CD4-positive, alpha-beta T cell (primary cell): ENCODE results near the gene CNOT6L. TPM values are rescaled to one million over a fixed set of nuclear protein-coding genes. Genes with fewer than 3 reads are reported as not detected.
A peak's percentile ranks its signal among the peaks of the same experiment; 100 is the strongest.

ENCODE experiments used
- ATAC-seq: fragments of 200-7000 bp; cut with Tn5 transposase; one replicate; pipeline ENCODE4 v1.10.0; 2022; ENCODE audit warnings: mild to moderate bottlenecking; ENCODE audit not compliant: poor library complexity
- CTCF ChIA-PET: fragments of 350-600 bp; sonication (Branson Sonifier 250); formaldehyde crosslinking; loops from one replicate; lab custom pipeline; 2021; ENCODE audit warnings: antibody characterized with exemption, inconsistent platforms; lab: Charles Lee
- POLR2A ChIA-PET: fragments of 350-600 bp; sonication (Branson Sonifier 250); formaldehyde crosslinking; loops from one replicate; lab custom pipeline; 2021; ENCODE audit warnings: antibody characterized with exemption, inconsistent platforms; lab: Charles Lee
- DNase-seq, 14 experiments: peaks; one replicate each; pipeline ENCODE4 v3.0.0-alpha.2; 2013 to 2020; ENCODE audit warnings: mixed read lengths in 2 of 14
- H3K27ac ChIP-seq, 2 donors: one replicate each; pipeline versions ENCODE4 v1.5.1 to v1.7.0; 2013; ENCODE audit warnings: low read length in 2 of 2, low read depth in 1 of 2, mild to moderate bottlenecking in 1 of 2
- H3K27me3 ChIP-seq, 2 experiments: 1 replicate in 1 of 2; 2 replicates in 1 of 2; pipeline versions ENCODE4 v1.6.1 to v1.7.0; 2013; ENCODE audit warnings: low read length in 2 of 2, control low read depth in 1 of 2, mild to moderate bottlenecking in 1 of 2, moderate library complexity in 1 of 2; ENCODE audit not compliant: insufficient read depth in 2 of 2, control insufficient read depth in 1 of 2
- H3K36me3 ChIP-seq: one replicate; pipeline ENCODE4 v1.6.1; 2013; ENCODE audit warnings: low read length, control low read depth; ENCODE audit not compliant: insufficient read depth
- H3K4me1 ChIP-seq: one replicate; pipeline ENCODE4 v1.6.1; 2013; ENCODE audit warnings: low read length, control low read depth; ENCODE audit not compliant: insufficient read depth
- H3K4me3 ChIP-seq: one replicate; pipeline ENCODE4 v1.5.1; 2013; ENCODE audit warnings: mild to moderate bottlenecking, low read length, moderate library complexity
- H3K9me3 ChIP-seq, 2 experiments: 1 replicate in 1 of 2; 2 replicates in 1 of 2; pipeline versions ENCODE4 v1.6.1 to v1.7.0; 2013; ENCODE audit warnings: low read length in 2 of 2, mild to moderate bottlenecking in 2 of 2, control low read depth in 1 of 2, moderate library complexity in 1 of 2; ENCODE audit not compliant: control insufficient read depth in 1 of 2, insufficient read depth in 1 of 2
- H3K27ac Mint-ChIP-seq: one replicate; pipeline ENCODE4 v1.8.0; 2020; ENCODE audit warnings: mixed read lengths
- H3K27me3 Mint-ChIP-seq: one replicate; pipeline ENCODE4 v1.8.0; 2021; ENCODE audit warnings: mixed read lengths
- H3K36me3 Mint-ChIP-seq: one replicate; pipeline ENCODE4 v1.8.0; 2021; ENCODE audit warnings: low read depth, mixed read lengths
- H3K4me1 Mint-ChIP-seq: one replicate; pipeline ENCODE4 v1.8.0; 2021; ENCODE audit warnings: low read depth, mixed read lengths
- H3K4me3 Mint-ChIP-seq: one replicate; pipeline ENCODE4 v1.8.0; 2020; ENCODE audit warnings: mild to moderate bottlenecking, mixed read lengths
- H3K9me3 Mint-ChIP-seq: one replicate; pipeline ENCODE4 v1.8.0; 2020; ENCODE audit warnings: mixed read lengths
- intact Hi-C, 2 experiments: fragments of 100-400 bp; cut with DNase I in 1 of 2; cut with micrococcal nuclease in 1 of 2; formaldehyde crosslinking; loops; one replicate each; pipeline versions ENCODE4 v1.15.1 to v1.9.0; 2023 to 2025; cut with DNase I, micrococcal nuclease
- total RNA-seq, 174 experiments: library from RNA in 2 of 174; stranded (reverse) in 2 of 174; gene quantifications; one replicate each; pipeline ENCODE4 v1.2.3 and lab custom pipeline; 2021 to 2026
- TF ChIP-seq, protein P1 (sequence below): fragments of 200-600 bp; IDR thresholded peaks from one replicate; pipeline ENCODE4 v1.8.0; 2022; ENCODE audit warnings: antibody characterized with exemption, mild to moderate bottlenecking

Gene CNOT6L
- total RNA-seq, 2 experiments from 2014 or later = 216 to 234 TPM

DNA sequence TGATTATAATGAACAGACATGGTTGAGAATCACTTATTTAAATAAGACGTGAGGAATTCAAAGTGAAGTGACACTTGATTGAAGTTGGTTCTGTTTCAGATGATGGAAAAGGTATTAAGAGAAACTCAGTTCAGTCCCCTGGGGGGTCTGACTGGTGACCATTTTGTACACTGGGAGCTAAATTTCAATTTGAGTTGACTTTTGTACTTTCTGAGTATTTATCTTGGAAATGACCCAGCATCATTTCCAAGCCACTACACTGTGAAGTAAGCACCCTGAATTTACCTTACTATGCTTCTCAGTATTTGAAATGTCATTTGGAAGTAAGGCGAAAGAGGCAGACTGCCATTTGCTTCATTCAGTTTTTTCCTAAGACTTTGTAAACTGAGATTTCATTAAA lies 73.4 kb downstream of the CNOT6L start:
- Histone ChIP-seq H3K27ac (no peak overlapping the region), H3K4me1 (no peaks in the 10 kb centered on the region), H3K4me3 (no peak overlapping the region), H3K9me3 (no peaks in the 10 kb centered on the region), H3K36me3 (peaks cover 43% of the 10 kb centered on the region), H3K27me3 (no peaks in the 10 kb centered on the region)
- Mint-ChIP-seq H3K36me3 (peaks cover 82% of the 10 kb centered on the region), H3K4me3 (no peak overlapping the region), H3K27me3 (no peaks in the 10 kb centered on the region), H3K4me1 (peaks cover 58% of the 10 kb centered on the region), H3K9me3 (no peaks in the 10 kb centered on the region), H3K27ac (peak overlapping the region; percentile 39)
- DNase-seq = no peak
- intact Hi-C loops = loop anchor here (5.0 kb wide), 2 partner anchors 37 to 67 kb away; no protein-coding TSS in a partner anchor
- ChIA-PET POLR2A (interaction anchor here (1.5 kb wide), 1 partner anchor 74 kb away, joined by 3 read pairs; no protein-coding TSS in a partner anchor), CTCF (no interaction called here)
- TF ChIP-seq, protein P1, sequence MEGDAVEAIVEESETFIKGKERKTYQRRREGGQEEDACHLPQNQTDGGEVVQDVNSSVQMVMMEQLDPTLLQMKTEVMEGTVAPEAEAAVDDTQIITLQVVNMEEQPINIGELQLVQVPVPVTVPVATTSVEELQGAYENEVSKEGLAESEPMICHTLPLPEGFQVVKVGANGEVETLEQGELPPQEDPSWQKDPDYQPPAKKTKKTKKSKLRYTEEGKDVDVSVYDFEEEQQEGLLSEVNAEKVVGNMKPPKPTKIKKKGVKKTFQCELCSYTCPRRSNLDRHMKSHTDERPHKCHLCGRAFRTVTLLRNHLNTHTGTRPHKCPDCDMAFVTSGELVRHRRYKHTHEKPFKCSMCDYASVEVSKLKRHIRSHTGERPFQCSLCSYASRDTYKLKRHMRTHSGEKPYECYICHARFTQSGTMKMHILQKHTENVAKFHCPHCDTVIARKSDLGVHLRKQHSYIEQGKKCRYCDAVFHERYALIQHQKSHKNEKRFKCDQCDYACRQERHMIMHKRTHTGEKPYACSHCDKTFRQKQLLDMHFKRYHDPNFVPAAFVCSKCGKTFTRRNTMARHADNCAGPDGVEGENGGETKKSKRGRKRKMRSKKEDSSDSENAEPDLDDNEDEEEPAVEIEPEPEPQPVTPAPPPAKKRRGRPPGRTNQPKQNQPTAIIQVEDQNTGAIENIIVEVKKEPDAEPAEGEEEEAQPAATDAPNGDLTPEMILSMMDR = no peak
- ATAC-seq = no peak

DNA sequence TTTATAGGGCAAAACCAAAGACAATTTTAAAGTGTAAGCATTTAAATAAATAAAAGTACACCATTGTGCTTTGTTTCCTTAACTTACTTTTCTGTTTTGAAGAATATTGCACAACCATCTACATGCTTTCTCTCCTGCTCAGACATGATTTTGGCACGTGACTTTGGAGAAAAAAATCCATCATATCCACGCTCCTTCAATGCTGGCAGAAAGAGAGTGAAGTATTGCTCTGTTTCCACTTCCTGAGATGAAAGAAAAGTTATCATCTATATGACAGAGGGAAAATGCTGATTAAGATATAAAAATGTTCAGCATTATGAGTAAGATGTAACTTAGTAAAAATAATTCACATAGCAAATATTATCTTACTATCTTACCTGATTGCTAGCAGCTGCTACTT lies 77.1 kb downstream of the CNOT6L start:
- intact Hi-C loops = loop anchor here in 1 of 2 experiments (5.0 kb wide), 1 partner anchor 125 kb away; no protein-coding TSS in a partner anchor
- CTCF ChIA-PET = interaction anchor here (0.5 kb wide), 1 partner anchor 13 kb away, joined by 5 read pairs; no protein-coding TSS in a partner anchor
- Mint-ChIP-seq H3K4me1 (peaks cover 70% of the 10 kb centered on the region), H3K27me3 (no peaks in the 10 kb centered on the region), H3K27ac (peak overlapping the region; percentile 63), H3K9me3 (no peaks in the 10 kb centered on the region), H3K4me3 (no peak overlapping the region), H3K36me3 (peaks cover 86% of the 10 kb centered on the region)
- DNase-seq = no peak
- peaks cover 5% of the 10 kb centered on the region for H3K4me1 ChIP-seq
- POLR2A ChIA-PET = interaction anchor here (2.3 kb wide), 1 partner anchor 120 kb away, joined by 5 read pairs; no protein-coding TSS in a partner anchor
- ATAC-seq = no peak
- H3K4me3 ChIP-seq = no peak overlapping the region
- H3K36me3 ChIP-seq = peaks cover 64% of the 10 kb centered on the region
- H3K27ac ChIP-seq = no peak overlapping the region
- TF ChIP-seq, protein P1 = no peak
- no peaks in the 10 kb centered on the region for H3K27me3 ChIP-seq
- no peaks in the 10 kb centered on the region for H3K9me3 ChIP-seq

DNA sequence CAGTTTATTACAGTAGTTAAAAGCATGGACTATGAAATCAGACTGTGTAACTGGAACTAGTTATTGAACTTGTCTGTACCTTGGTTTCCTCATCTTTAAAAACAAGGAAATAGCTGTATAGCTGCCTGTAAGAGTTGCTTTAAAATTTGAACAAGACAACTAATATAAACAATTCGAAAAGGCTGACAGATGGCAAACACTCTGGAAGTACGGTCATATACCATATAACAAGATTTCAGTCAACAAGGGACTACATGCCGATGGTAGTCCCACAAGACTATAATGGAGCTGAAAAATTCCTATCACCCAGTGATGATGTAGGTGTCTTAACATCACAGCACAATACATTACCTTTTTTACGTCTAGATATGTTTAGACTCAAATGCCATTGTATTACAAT lies 78.7 kb downstream of the CNOT6L start:
- no peak overlapping the region for H3K27ac ChIP-seq
- Mint-ChIP-seq H3K27me3 (no peaks in the 10 kb centered on the region), H3K9me3 (no peaks in the 10 kb centered on the region), H3K4me3 (no peak overlapping the region), H3K36me3 (peaks cover 85% of the 10 kb centered on the region), H3K27ac (no peak overlapping the region), H3K4me1 (peaks cover 73% of the 10 kb centered on the region)
- intact Hi-C loops = loop anchor here in 1 of 2 experiments (5.0 kb wide), 1 partner anchor 127 kb away; no protein-coding TSS in a partner anchor
- H3K36me3 ChIP-seq = peaks cover 55% of the 10 kb centered on the region
- ChIA-PET CTCF (no interaction called here), POLR2A (no interaction called here)
- ATAC-seq (no peak), DNase-seq (no peak)
- H3K4me1 ChIP-seq = peaks cover 5% of the 10 kb centered on the region
- H3K27me3 ChIP-seq = no peaks in the 10 kb centered on the region
- TF ChIP-seq, protein P1 = no peak
- no peaks in the 10 kb centered on the region for H3K9me3 ChIP-seq
- no peak overlapping the region for H3K4me3 ChIP-seq
